Measurements from ENCODE around the gene FANCD2. TPM values are rescaled to one million over a fixed set of nuclear protein-coding genes. Genes with fewer than 3 reads are reported as not detected.

The FANCD2 gene
- polyA plus RNA-seq, 2 of the 4 experiments (the other 2 are of a cell fraction) = 25.1 to 44.3 TPM

- no peak for TF ChIP-seq HMGXB4 (CRISPR knock-in tag; IDR thresholded peaks at IDR 0.05; ENCODE audit: borderline replicate concordance)
- TF ChIP-seq ZFP36 (IDR thresholded peaks at IDR 0.05; ENCODE audit: borderline replicate concordance, partially characterized antibody) = no peak
- TF ChIP-seq KDM1A (IDR thresholded peaks at IDR 0.05; ENCODE audit: low read depth) = peak; percentile 70; the same call in 1 of the 2 replicates
- no peak for TF ChIP-seq RCOR1 (IDR thresholded peaks at IDR 0.05; ENCODE audit: low read depth, low read length)
- peak; percentile 99 for TF ChIP-seq E2F6 (IDR thresholded peaks at IDR 0.05; ENCODE audit: borderline replicate concordance, low read depth)
Observed at GRCh38 chr3:10026084-10026890, at the start of gene FANCD2 (continued).

- no peak for FAIRE-seq
- no peak for TF ChIP-seq HEYL (CRISPR knock-in tag; IDR thresholded peaks at IDR 0.05)
- peak; percentile 86; the same call in 1 of the 2 replicates for TF ChIP-seq NFE2L2 (conservative IDR thresholded peaks at IDR 0.05; ENCODE audit: low read length)
- TF ChIP-seq JUNB (IDR thresholded peaks at IDR 0.05) = peak; percentile 80
- TF ChIP-seq RNF2 (IDR thresholded peaks at IDR 0.05; ENCODE audit: borderline replicate concordance, low read depth) = no peak
- peak; percentile 29 to 85; a peak in 2 of 4 replicates for TF ChIP-seq CEBPB (IDR thresholded peaks at IDR 0.05)
- no peak for TF ChIP-seq USF2 (IDR thresholded peaks at IDR 0.05)
- TF ChIP-seq GATA3 (IDR thresholded peaks at IDR 0.05; ENCODE audit: borderline replicate concordance) = peak; percentile 80; the same call in 1 of the 2 replicates
- TF ChIP-seq MAX (IDR thresholded peaks at IDR 0.05) = peak; percentile 84
- TF ChIP-seq SREBF2 (IDR thresholded peaks at IDR 0.05) = no peak
- no peak for TF ChIP-seq ESRRA (IDR thresholded peaks at IDR 0.05; ENCODE audit: borderline replicate concordance, low read length)
- TF ChIP-seq MAFK (IDR thresholded peaks at IDR 0.05; ENCODE audit: partially characterized antibody) = peak; percentile 97
- peak; percentile 80 for TF ChIP-seq FOSL2 (IDR thresholded peaks at IDR 0.05)
- TF ChIP-seq FOSL2 (CRISPR knock-in tag; IDR thresholded peaks at IDR 0.05) = peak; percentile 90
- TF ChIP-seq EP300 (IDR thresholded peaks at IDR 0.05) = peak in 1 of 2 experiments; percentile 59; a peak in 1 of 5 replicates
- peak; percentile 58 to 61; a peak in 3 of 5 replicates for TF ChIP-seq JUN (IDR thresholded peaks at IDR 0.05)
- Histone ChIP-seq H3K4me3 (peak overlapping the region; percentile 11; the same call in 2 of the 3 replicates), H3K4me1 (peaks cover 35% of the 10 kb centered on the region), H3K27ac (peak overlapping the region; percentile 79 to 83), H3K4me2 (peak overlapping the region; percentile 49), H3K9me3 (no peaks in the 10 kb centered on the region)
- POLR2A ChIA-PET = interaction anchor here (0.6 to 2.1 kb wide), 5 partner anchors 10 to 92 kb away, joined by 3 to 9 read pairs (median 3); partner anchors contain the start of genes CRELD1 and EMC3
- peak; percentile 63 to 93 for DNase-seq (ENCODE audit: low read depth in 1 of 2, low spot score in 1 of 2)
- 6% methylated on average over 7 of the region's 7 CpGs for WGBS (ENCODE audit: missing lambda C conversion rate)
- CTCF ChIA-PET = interaction anchor here (0.5 to 4.7 kb wide), 5 partner anchors 9 to 100 kb away, joined by 3 to 26 read pairs (median 3); partner anchors contain the start of gene FANCD2
- ATAC-seq = peak; percentile 95 to 97
Observed at GRCh38 chr3:9976721-9977709, 49.2 kb upstream of the FANCD2 start.
